Activated CD8-positive, alpha-beta T cell treated with anti-CD3 and anti-CD28 coated beads, Interleukin-2, amount 10 ng/mL, durations not matched to agents 7 days and 5 days (primary cell): ENCODE results near the gene TTLL3. TPM values are rescaled to one million over a fixed set of nuclear protein-coding genes. Genes with fewer than 3 reads are reported as not detected.

Experiments
- ATAC-seq: fragments of 150-1000 bp; cut with Tn5 transposase; one replicate; pipeline ENCODE4 v1.10.0; 2021; ENCODE audit warnings: moderate library complexity
- CTCF ChIA-PET: fragments of 350-600 bp; sonication (Branson Sonifier 250); formaldehyde crosslinking; loops from one replicate; lab custom pipeline; 2021; ENCODE audit warnings: antibody characterized with exemption; lab: Charles Lee
- POLR2A ChIA-PET: fragments of 350-600 bp; sonication (Branson Sonifier 250); formaldehyde crosslinking; loops from one replicate; lab custom pipeline; 2021; ENCODE audit warnings: antibody characterized with exemption; lab: Charles Lee
- DNase-seq: peaks from one replicate; pipeline ENCODE4 v3.0.0-alpha.2; 2020
- H3K27ac Mint-ChIP-seq: one replicate; pipeline ENCODE4 v1.8.0; 2021; ENCODE audit warnings: mild to moderate bottlenecking, mixed read lengths
- H3K27me3 Mint-ChIP-seq: one replicate; pipeline ENCODE4 v1.8.0; 2021; ENCODE audit warnings: low read depth, mixed read lengths
- H3K36me3 Mint-ChIP-seq: one replicate; pipeline ENCODE4 v1.8.0; 2021; ENCODE audit warnings: low read depth, mixed read lengths
- H3K4me1 Mint-ChIP-seq: one replicate; pipeline ENCODE4 v1.8.0; 2021; ENCODE audit warnings: low read depth, mixed read lengths
- H3K4me3 Mint-ChIP-seq: one replicate; pipeline ENCODE4 v1.8.0; 2021; ENCODE audit warnings: mild to moderate bottlenecking, mixed read lengths
- H3K9me3 Mint-ChIP-seq: one replicate; pipeline ENCODE4 v1.8.0; 2022; ENCODE audit warnings: mixed read lengths; ENCODE audit not compliant: insufficient read depth
- total RNA-seq, 2 experiments: library from RNA; stranded (reverse); gene quantifications; one replicate each; pipeline ENCODE4 v1.2.3, GENCODE V29; 2021

TTLL3 gene
- total RNA-seq, 2 experiments from 2014 or later = 53.7 to 55.2 TPM

DNA sequence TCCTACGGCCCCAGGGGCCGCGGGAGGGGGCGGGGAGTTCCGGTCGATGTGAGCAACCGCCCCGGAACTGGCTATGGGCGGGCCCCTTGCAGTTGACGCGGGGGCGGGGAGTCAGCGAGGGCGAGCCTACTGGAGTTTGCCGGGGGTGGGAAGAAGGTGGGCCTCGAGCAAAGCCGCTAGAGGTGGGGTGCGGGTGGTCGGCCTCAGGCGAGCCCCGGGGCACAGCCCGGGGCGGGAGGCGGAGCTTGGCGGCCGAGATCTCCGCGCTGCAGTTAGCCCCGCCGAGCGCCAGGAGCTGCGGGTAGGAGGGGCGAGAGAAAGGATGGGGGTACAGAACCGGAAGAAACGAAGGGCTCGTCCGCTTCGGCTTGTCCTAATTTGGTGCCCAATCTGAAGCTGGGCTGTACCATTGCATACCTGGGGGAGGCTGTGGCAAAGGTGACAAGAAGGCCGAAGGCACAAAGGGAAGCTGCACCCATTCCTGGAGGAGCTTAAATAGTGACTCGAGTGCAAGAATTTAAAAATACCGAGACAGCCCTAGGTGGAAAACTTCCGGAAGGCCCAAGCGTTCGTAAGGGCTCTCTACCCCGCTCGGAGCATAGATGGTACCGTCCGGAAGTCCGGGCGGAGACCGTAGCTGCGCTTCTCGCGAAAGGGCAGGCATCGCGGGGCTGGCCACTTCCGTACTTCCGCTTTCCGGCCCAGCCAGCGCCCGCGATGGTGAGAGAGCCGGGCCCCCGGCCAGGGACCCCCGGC is 17.5 kb upstream of the TTLL3 start, which contains the start of the genes ARPC4 and TADA3:
Gene ARPC4, plus strand, starts transcription at position 678 of the 756 bp plus-strand sequence. Its CDS starts 40 bp downstream, at position 718.
Gene TADA3, minus strand, starts transcription at position 69 of the 756 bp plus-strand sequence. CDS start 1,007 bp downstream, outside the sequence.
- Mint-ChIP-seq H3K27me3 (no peaks in the 10 kb centered on the region), H3K27ac (peak within 1 kb of the TSS; percentile 100), H3K9me3 (no peaks in the 10 kb centered on the region), H3K36me3 (peaks cover 64% of the 10 kb centered on the region), H3K4me1 (peaks cover 53% of the 10 kb centered on the region), H3K4me3 (peak within 1 kb of the TSS; percentile 96)
- ChIA-PET POLR2A (interaction anchor here (0.6 to 4.9 kb wide), 26 partner anchors 9 to 397 kb away, joined by 3 to 38 read pairs (median 4); partner anchors contain the start of genes BRPF1, CAMK1, CRELD1 and FANCD2), CTCF (interaction anchor here (0.7 to 1.9 kb wide), 12 partner anchors 10 to 439 kb away, joined by 3 to 14 read pairs (median 4); partner anchors contain the start of gene CAMK1)
- DNase-seq = peak; percentile 96
- ATAC-seq = peak; percentile 92

DNA sequence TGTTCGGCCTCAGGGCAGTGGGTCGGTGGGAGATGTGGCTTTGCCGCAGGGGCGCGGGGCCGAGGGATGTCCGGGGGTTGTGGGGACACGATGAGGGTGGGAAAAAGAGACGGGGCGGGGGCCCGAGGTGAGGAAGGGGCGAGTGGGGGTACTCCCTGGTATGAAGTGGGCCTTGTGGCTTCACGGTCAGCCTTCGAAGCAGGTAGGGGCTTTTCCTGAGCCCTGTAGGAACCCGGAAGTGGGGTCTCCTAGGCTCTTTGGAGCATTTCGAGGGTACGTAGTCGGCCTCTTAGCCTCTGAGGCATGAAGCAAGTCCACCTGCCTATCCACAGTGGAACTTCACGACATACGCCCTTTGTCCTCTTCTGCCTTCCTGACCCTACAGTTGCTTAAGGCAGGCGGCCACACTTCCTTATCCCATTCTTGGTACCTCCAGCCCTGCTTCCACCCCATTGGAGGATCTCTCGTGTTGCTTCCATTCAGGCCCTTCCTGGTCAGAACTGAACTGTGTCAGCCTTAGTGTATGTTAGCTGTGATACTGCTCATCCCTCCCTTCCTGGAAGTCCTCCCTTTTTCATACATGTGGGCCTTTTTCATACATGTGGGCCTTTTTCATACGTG is 16.8 kb upstream of the TTLL3 start:
- H3K9me3 Mint-ChIP-seq = no peaks in the 10 kb centered on the region
- ATAC-seq (peak; percentile 16), DNase-seq (peak; percentile 49)
- peaks cover 50% of the 10 kb centered on the region for H3K4me1 Mint-ChIP-seq
- POLR2A ChIA-PET = interaction anchor here (0.5 to 4.9 kb wide), 30 partner anchors 8 to 406 kb away, joined by 3 to 38 read pairs (median 4); partner anchors contain the start of genes BRPF1, CAMK1, CRELD1 and FANCD2
- CTCF ChIA-PET = interaction anchor here (0.5 to 1.9 kb wide), 11 partner anchors 9 to 440 kb away, joined by 3 to 14 read pairs (median 4); partner anchors contain the start of gene CAMK1
- H3K27ac Mint-ChIP-seq = peak overlapping the region; percentile 100
- peaks cover 67% of the 10 kb centered on the region for H3K36me3 Mint-ChIP-seq
- peak overlapping the region; percentile 96 for H3K4me3 Mint-ChIP-seq
- no peaks in the 10 kb centered on the region for H3K27me3 Mint-ChIP-seq

DNA sequence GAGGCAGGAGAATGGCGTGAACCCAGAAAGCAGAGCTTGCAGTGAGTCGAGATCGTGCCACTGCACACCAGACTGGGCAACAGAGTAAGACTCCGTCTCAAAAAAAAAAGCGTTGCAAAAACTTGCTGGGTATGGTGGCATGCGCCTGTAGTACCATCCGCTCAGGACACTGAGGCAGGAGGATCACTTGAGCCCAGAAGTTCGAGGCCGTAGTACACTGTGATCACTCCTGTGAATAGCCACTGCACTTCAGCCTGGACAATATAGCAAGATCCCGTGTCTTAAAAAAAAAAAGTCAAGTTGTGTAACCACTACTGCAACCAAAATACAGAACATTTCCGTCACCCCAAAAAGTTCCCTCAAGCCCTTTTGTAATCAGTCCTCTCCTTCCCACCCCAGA is 15.7 kb upstream of the TTLL3 start:
- Mint-ChIP-seq H3K9me3 (no peaks in the 10 kb centered on the region), H3K4me1 (peaks cover 47% of the 10 kb centered on the region), H3K36me3 (peaks cover 67% of the 10 kb centered on the region), H3K4me3 (peak overlapping the region; percentile 96), H3K27ac (peak overlapping the region; percentile 76), H3K27me3 (no peaks in the 10 kb centered on the region)
- ChIA-PET POLR2A (interaction anchor here (1.1 to 4.9 kb wide), 5 partner anchors 9 to 49 kb away, joined by 3 to 38 read pairs (median 10); no protein-coding TSS in a partner anchor), CTCF (no interaction called here)
- DNase-seq (no peak), ATAC-seq (no peak)

DNA sequence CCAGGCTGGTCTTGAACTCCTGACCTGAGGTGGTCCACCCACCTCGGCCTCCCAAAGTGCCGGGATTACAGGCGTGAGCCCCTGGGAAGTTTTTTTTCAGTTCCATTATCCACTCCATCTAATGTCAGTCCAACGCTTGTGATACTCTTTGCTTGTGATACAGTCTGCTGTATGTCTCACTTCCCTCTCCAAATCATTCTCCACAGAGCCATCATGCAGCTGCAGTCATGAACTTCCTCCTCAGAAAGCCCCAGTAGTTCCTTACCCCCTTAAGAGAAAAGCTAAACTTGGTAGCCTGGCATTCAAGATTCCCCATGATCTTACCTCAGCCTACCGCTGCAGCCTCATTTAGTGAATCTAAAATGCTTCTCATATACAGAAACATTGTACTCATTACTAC is 14.9 kb upstream of the TTLL3 start:
- CTCF ChIA-PET = interaction anchor here (1.7 kb wide), 1 partner anchor 14 kb away, joined by 6 read pairs; no protein-coding TSS in a partner anchor
- H3K4me1 Mint-ChIP-seq = peaks cover 49% of the 10 kb centered on the region

DNA sequence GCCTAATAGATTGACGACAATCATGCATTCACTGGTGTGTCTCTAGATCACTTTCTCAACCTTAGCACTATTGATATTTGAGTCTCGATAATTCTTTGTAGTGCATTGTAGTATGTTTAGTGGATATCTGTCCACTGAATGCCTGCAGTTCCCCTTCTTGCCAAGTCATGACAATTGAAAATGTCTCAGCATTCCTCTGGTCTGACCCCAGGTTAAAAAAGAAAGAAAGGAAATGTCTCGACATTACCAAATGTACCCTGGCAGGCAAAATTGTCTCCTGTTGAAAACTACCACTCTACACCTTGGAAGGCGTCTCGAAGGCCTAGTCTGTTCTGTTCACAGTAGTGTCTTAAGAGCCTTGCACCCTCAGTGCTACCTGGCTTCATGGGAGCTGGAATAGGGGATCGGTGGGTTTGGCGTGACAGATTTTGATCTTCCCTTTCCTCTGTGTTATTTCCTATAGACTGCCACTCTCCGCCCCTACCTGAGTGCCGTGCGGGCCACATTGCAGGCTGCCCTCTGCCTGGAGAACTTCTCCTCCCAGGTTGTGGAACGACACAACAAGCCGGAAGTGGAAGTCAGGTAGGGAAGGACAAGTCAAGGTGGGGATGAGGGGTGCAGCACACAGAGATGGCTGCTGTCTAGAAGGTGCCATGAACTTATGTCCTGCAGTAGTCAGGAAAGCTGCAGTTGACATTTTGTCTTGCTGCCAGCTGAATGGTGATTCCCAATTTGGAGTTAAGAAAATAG is 12.7 kb upstream of the TTLL3 start:
- ChIA-PET POLR2A (interaction anchor here (1.0 kb wide), 1 partner anchor 10 kb away, joined by 3 read pairs; no protein-coding TSS in a partner anchor), CTCF (no interaction called here)
- ATAC-seq = no peak
- no peaks in the 10 kb centered on the region for H3K9me3 Mint-ChIP-seq
- H3K4me3 Mint-ChIP-seq = no peak overlapping the region
- peaks cover 32% of the 10 kb centered on the region for H3K4me1 Mint-ChIP-seq
- H3K36me3 Mint-ChIP-seq = peaks cover 71% of the 10 kb centered on the region
- H3K27ac Mint-ChIP-seq = peak overlapping the region; percentile 43
- no peak for DNase-seq
- no peaks in the 10 kb centered on the region for H3K27me3 Mint-ChIP-seq

More for the DNA sequence above, 14.9 kb upstream of the TTLL3 start:
- Mint-ChIP-seq H3K36me3 (peaks cover 67% of the 10 kb centered on the region), H3K27me3 (no peaks in the 10 kb centered on the region), H3K4me3 (peak overlapping the region; percentile 40), H3K9me3 (no peaks in the 10 kb centered on the region), H3K27ac (peak overlapping the region; percentile 47)
- DNase-seq = no peak
- no peak for ATAC-seq
- POLR2A ChIA-PET = interaction anchor here (0.9 to 1.2 kb wide), 3 partner anchors 13 to 54 kb away, joined by 3 to 7 read pairs (median 4); no protein-coding TSS in a partner anchor

DNA sequence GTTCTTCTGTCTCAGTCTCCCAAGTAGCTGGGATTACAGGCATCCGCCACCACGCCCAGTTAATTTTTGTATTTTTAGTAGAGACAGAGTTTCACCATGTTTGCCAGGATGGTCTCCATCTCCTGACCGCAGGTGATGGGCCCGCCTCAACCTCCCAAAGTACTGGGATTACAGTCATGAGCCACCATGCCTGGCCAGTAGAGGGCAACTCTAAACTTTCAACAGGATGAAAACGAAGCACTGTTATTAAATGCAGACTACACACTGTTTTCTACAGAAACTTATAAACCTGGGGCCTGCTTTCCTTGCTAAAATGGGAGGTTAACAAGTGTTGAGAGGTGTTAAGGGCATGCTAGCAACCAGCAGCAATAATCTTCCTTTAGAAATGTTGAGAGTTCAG is 9.5 kb upstream of the TTLL3 start:
- Mint-ChIP-seq H3K27me3 (no peaks in the 10 kb centered on the region), H3K27ac (no peak overlapping the region), H3K9me3 (no peaks in the 10 kb centered on the region), H3K4me1 (peaks cover 23% of the 10 kb centered on the region), H3K4me3 (no peak overlapping the region), H3K36me3 (peaks cover 78% of the 10 kb centered on the region)
- ChIA-PET POLR2A (interaction anchor here (1.0 kb wide), 1 partner anchor 9 kb away, joined by 3 read pairs; no protein-coding TSS in a partner anchor), CTCF (interaction anchor here (0.7 kb wide), 1 partner anchor 10 kb away, joined by 3 read pairs; no protein-coding TSS in a partner anchor)
- ATAC-seq (no peak), DNase-seq (no peak)

DNA sequence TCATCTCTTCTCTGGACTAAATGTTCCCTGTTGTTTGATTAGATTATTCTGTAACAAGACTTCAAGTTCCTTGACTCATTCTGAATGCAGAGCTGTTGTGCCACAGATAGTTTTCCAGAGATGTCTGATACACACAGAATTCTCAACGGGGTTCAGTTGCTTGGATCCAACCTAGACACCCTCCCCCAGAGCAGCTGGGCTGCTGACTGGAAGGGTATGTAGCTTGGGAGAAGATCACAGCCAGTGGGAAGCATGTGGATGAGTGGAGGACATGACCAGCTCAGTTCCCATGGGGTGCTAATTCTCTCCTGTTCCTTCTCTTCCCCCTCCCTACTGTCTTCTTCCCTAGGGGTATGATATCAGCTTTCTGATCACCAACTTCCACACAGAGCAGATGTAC is 6.6 kb upstream of the TTLL3 start:
- peaks cover 81% of the 10 kb centered on the region for H3K36me3 Mint-ChIP-seq
- ChIA-PET POLR2A (interaction anchor here (0.6 to 2.7 kb wide), 4 partner anchors 10 to 407 kb away, joined by 3 to 11 read pairs (median 4); partner anchors contain the start of gene ARPC4), CTCF (interaction anchor here (1.0 kb wide), 1 partner anchor 11 kb away, joined by 4 read pairs; the partner anchor contains the start of genes ARPC4 and TADA3)
- peaks cover 36% of the 10 kb centered on the region for H3K4me1 Mint-ChIP-seq
- no peak overlapping the region for H3K4me3 Mint-ChIP-seq
- ATAC-seq (no peak), DNase-seq (no peak)
- no peaks in the 10 kb centered on the region for H3K9me3 Mint-ChIP-seq
- no peak overlapping the region for H3K27ac Mint-ChIP-seq
- no peaks in the 10 kb centered on the region for H3K27me3 Mint-ChIP-seq

DNA sequence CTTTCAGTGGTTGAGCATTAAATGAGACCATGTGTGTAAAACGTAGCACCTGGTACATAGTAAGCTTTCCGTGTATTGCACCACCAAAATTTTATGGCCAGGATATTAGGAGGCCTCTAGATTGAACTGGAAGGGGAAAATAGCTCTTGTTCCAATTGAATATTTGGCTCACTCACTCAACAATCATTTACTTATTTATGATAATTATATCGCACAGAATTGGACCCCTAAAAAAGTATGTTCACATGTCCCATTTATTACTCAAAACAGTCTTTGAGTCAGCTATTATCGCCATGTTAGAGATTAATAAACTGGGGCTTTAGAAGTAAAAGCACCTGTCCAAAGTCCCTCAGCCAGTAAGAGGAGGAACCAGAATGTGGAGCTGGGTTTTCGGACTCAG is 5.1 kb upstream of the TTLL3 start:
- ATAC-seq (no peak), DNase-seq (no peak)
- Mint-ChIP-seq H3K27ac (no peak overlapping the region), H3K36me3 (peaks cover 81% of the 10 kb centered on the region), H3K9me3 (no peaks in the 10 kb centered on the region), H3K4me1 (peaks cover 46% of the 10 kb centered on the region), H3K4me3 (no peak overlapping the region), H3K27me3 (no peaks in the 10 kb centered on the region)
- ChIA-PET CTCF (interaction anchor here (0.6 to 2.1 kb wide), 6 partner anchors 12 to 127 kb away, joined by 3 to 6 read pairs (median 4); no protein-coding TSS in a partner anchor), POLR2A (interaction anchor here (1.4 to 2.7 kb wide), 3 partner anchors 9 to 12 kb away, joined by 4 to 11 read pairs (median 11); partner anchors contain the start of genes ARPC4 and TADA3)

DNA sequence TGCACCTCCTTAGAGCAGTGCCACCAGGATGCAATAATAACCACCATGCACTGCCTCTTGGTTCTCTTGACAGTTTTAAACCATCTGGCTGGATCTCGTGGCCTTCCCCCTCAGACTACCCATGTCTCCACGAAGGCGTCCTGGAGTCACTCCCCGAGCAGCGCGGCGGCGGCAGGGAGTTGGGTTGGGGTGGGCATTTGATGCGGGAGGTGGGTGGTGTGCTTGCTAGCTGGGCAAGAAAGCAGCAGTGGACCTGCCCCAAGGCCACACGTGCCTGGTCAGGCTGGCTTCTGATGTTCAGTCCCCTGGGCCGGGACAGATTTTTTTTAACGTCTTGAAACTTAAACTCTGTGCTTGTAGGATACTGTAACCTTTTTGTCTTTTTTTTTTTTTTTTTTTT is 3.9 kb upstream of the TTLL3 start:
- no peak for DNase-seq
- Mint-ChIP-seq H3K4me1 (peaks cover 52% of the 10 kb centered on the region), H3K4me3 (no peak overlapping the region), H3K27ac (no peak overlapping the region), H3K36me3 (peaks cover 79% of the 10 kb centered on the region), H3K27me3 (no peaks in the 10 kb centered on the region), H3K9me3 (no peaks in the 10 kb centered on the region)
- no peak for ATAC-seq
- ChIA-PET CTCF (interaction anchor here (1.4 to 2.1 kb wide), 2 partner anchors 73 to 126 kb away, joined by 3 to 6 read pairs; no protein-coding TSS in a partner anchor), POLR2A (interaction anchor here (0.8 to 2.5 kb wide), 2 partner anchors 13 to 127 kb away, joined by 3 to 11 read pairs; partner anchors contain the start of genes ARPC4 and TADA3)
